Measurements from ENCODE around the gene WWOX. TPM values are rescaled to one million over a fixed set of nuclear protein-coding genes. Genes with fewer than 3 reads are reported as not detected.

WWOX gene
- total and polyA plus RNA-seq, 2 of the 8 experiments (the other 6 are each of a cell fraction or from before 2014, with no cell fraction given): 5.4 to 16.7 TPM

DNA sequence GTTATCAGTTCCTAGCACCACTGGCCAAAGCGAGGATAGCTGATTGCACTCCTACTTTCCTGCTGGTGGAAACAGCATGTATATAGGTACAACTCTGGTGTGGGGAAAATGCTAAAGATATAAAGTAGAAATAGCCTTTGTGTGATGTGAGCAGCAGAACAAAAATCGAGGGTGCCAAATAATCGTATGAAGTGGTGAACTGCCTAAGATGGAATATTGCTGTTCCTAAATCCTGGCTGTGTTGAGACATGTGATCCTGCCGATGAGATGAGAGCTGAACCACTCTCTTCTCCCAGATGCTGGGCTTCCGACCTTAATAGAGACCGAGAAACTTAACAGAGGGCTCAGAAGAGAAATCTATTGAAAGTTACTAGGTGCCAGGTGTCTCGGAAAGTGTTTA is 117.8 kb downstream of the WWOX start (continued):
- no peak for TF ChIP-seq SP2 (IDR thresholded peaks at IDR 0.05; ENCODE audit: low read length)

DNA sequence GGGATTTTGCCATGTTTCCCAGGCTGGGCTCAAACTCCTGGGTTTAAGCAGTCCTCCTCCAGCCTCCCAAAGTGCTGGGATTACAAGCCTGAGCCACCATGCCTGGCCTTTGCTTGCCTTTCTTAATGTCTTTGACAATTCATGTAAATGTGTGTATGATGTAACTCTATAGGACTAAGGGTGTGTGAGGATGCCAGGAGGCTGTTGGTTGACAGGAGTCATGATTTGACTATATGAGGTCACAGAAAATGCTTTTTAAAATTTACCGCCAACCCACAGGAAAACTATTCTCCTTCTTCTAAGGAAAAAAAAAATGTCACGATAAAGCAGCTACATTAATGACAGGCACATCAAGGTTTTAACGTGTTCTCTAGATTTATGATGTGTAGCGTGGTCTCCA is 118.8 kb downstream of the WWOX start:
- ChIA-PET CTCF (ENCODE audit: partially characterized antibody) (no interaction called here), POLR2A (ENCODE audit: partially characterized antibody) (no interaction called here)
- Histone ChIP-seq H3K27ac (ENCODE audit: low read depth, low read length) (no peak overlapping the region), H3K79me1 (ENCODE audit: low read depth, low read length) (no peaks in the 10 kb centered on the region), H3K14ac (ENCODE audit: insufficient read length) (no peak overlapping the region), H2BK12ac (ENCODE audit: low read depth, low read length) (no peak overlapping the region), H3K4me2 (ENCODE audit: insufficient read depth in 1 of 2, low read depth in 2 of 2, low read length in 2 of 2) (no peak overlapping the region), H3K23me2 (ENCODE audit: low read depth, low read length) (no peaks in the 10 kb centered on the region), H3K79me2 (ENCODE audit: control insufficient read depth in 1 of 2, insufficient read depth in 2 of 2, low read length in 2 of 2) (no peaks in the 10 kb centered on the region), H3K9ac (replicated peaks in 1 of 4; ENCODE audit: extremely low read depth in 1 of 4, low read depth in 3 of 4, low read length in 3 of 4) (no peak overlapping the region), H3K4me1 (replicated peaks in 1 of 4; ENCODE audit: control insufficient read depth in 3 of 4, insufficient read depth in 4 of 4, low read length in 3 of 4) (no peaks in the 10 kb centered on the region), H2AK5ac (ENCODE audit: low read depth, low read length) (no peak overlapping the region), H2BK5ac (ENCODE audit: low read depth, low read length) (no peak overlapping the region), H3K4me3 (ENCODE audit: extremely low read depth in 1 of 4, insufficient read depth in 2 of 4, low read depth in 3 of 4, low read length in 4 of 4) (no peak overlapping the region), H2AFZ (ENCODE audit: low read length) (no peak overlapping the region), H3K36me3 (ENCODE audit: control insufficient read depth in 2 of 4, insufficient read depth in 4 of 4, low read length in 3 of 4) (no peaks in the 10 kb centered on the region), H4K5ac (ENCODE audit: insufficient read length, low read depth, low read length) (no peak overlapping the region), H3K4ac (replicated peaks; ENCODE audit: insufficient read length, low read depth, low read length) (no peak overlapping the region), H2BK20ac (ENCODE audit: low read length) (no peak overlapping the region), H3K56ac (replicated peaks; ENCODE audit: insufficient read length, low read depth, low read length) (no peak overlapping the region), H3K27me3 (replicated peaks in 1 of 4; ENCODE audit: control insufficient read depth in 3 of 4, extremely low read depth in 1 of 4, insufficient read depth in 3 of 4, low read length in 3 of 4) (no peaks in the 10 kb centered on the region), H3K18ac (ENCODE audit: extremely low read depth, low read length) (no peak overlapping the region), H3K23ac (ENCODE audit: insufficient read length) (no peak overlapping the region), H2BK15ac (ENCODE audit: low read length) (no peak overlapping the region), H4K8ac (ENCODE audit: extremely low read depth, insufficient read depth, low read length) (no peak overlapping the region), H2BK120ac (replicated peaks; ENCODE audit: low read depth, low read length) (no peak overlapping the region), H3K9me3 (ENCODE audit: insufficient read depth in 2 of 2, low read depth in 1 of 2, low read length in 1 of 2) (no peaks in the 10 kb centered on the region), H4K91ac (replicated peaks; ENCODE audit: insufficient read length, low read length) (no peak overlapping the region), H4K20me1 (replicated peaks in 1 of 2; ENCODE audit: control insufficient read depth in 1 of 2, insufficient read depth in 2 of 2, low read length in 2 of 2) (no peaks in the 10 kb centered on the region)
- TF ChIP-seq SRF (IDR thresholded peaks at IDR 0.05; ENCODE audit: low read depth, low read length) (no peak), RXRA (IDR thresholded peaks at IDR 0.05; ENCODE audit: insufficient read depth, low read depth, low read length) (no peak), BCL11A (IDR thresholded peaks at IDR 0.05; ENCODE audit: low read depth in 2 of 2, low read length in 2 of 2) (no peak), ZNF274 (IDR thresholded peaks at IDR 0.05; ENCODE audit: borderline replicate concordance, extremely low read depth, low read length) (no peak), TAF1 (IDR thresholded peaks at IDR 0.05; ENCODE audit: low read depth, low read length) (no peak), POU5F1 (IDR thresholded peaks at IDR 0.05; ENCODE audit: low read depth, low read length) (no peak), RBBP5 (IDR thresholded peaks at IDR 0.05; ENCODE audit: borderline replicate concordance, low read depth, low read length) (no peak)
- no peak for DNase-seq (ENCODE audit: low read depth in 1 of 2, low spot score in 2 of 2)
- 86% methylated on average over 4 of the region's 4 CpGs; no CpG with 5 or more reads in 1 of the 2 experiments for WGBS, 2 experiments (ENCODE audit: extremely low coverage in 1 of 2, insufficient coverage in 1 of 2, insufficient read length in 1 of 2, insufficient replicate concordance in 2 of 2, low coverage in 1 of 2, low lambda C conversion rate in 2 of 2, missing lambda C conversion rate in 1 of 2)
- no peak for FAIRE-seq

All from H1 (cell line).